Skeletal muscle satellite cell (primary cell): ENCODE results near the gene MPDU1.
A peak's percentile ranks its signal among the peaks of the same experiment; 100 is the strongest.

Experiments
- H3K27me3 ChIP-seq: 2 replicates; pipeline ENCODE4 v1.7.0; 2013; ENCODE audit warnings: low read length; ENCODE audit not compliant: control insufficient read depth, insufficient read depth
- H3K36me3 ChIP-seq: 2 replicates; pipeline ENCODE4 v1.7.0; 2013; ENCODE audit warnings: mild to moderate bottlenecking, control low read depth, low read length; ENCODE audit not compliant: insufficient read depth
- H3K4me1 ChIP-seq: 2 replicates; pipeline ENCODE4 v1.7.0; 2013; ENCODE audit warnings: low read length; ENCODE audit not compliant: control insufficient read depth, insufficient read depth
- H3K4me2 ChIP-seq: 2 replicates; pipeline ENCODE4 v1.7.0; 2013; ENCODE audit warnings: mild to moderate bottlenecking, low read length
- H3K4me3 ChIP-seq: 2 replicates; pipeline ENCODE4 v1.7.0; 2013; ENCODE audit warnings: low read length
- H3K9ac ChIP-seq: 2 replicates; pipeline ENCODE4 v1.7.0; 2013; ENCODE audit warnings: mild to moderate bottlenecking, low read depth, low read length, moderate library complexity
- H3K9me3 ChIP-seq: replicated peaks from 2 replicates; pipeline ENCODE4 v1.7.0; 2013; ENCODE audit warnings: mild to moderate bottlenecking, control low read depth, low read length

Gene MPDU1

GRCh38 chr17:7553356-7553755 is 30.3 kb upstream of the MPDU1 start:
- Histone ChIP-seq H3K36me3 (no peaks in the 10 kb centered on the region), H3K27me3 (no peaks in the 10 kb centered on the region), H3K4me3 (no peak overlapping the region), H3K9me3 (no peaks in the 10 kb centered on the region), H3K9ac (no peak overlapping the region), H3K4me2 (no peak overlapping the region), H3K4me1 (peaks cover 22% of the 10 kb centered on the region)

GRCh38 chr17:7555320-7555948 is 28.2 kb upstream of the MPDU1 start:
- Histone ChIP-seq H3K27me3 (no peaks in the 10 kb centered on the region), H3K4me2 (no peak overlapping the region), H3K4me1 (peaks cover 20% of the 10 kb centered on the region)

DNA sequence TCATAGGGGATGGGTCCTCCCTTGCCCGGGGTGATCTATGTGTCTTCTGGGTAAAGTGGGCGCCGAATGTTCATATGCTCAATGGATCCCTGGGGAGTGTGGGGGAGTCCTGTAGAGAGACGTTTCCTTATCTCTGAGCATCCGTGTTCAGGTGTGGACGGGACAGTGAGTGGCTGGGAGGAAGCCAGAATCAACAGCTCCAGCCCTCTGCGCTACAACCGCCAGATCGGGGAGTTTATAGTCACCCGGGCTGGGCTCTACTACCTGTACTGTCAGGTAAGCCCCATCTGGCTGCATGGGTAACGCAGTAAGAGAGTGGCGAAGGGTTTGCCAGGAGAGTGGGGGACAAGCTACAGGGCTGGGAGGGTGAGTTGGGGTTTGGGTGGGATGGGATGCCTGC is 27.0 kb upstream of the MPDU1 start:
- Histone ChIP-seq H3K4me1 (peaks cover 25% of the 10 kb centered on the region), H3K36me3 (no peaks in the 10 kb centered on the region), H3K9me3 (no peaks in the 10 kb centered on the region), H3K4me3 (no peak overlapping the region), H3K4me2 (no peak overlapping the region), H3K9ac (no peak overlapping the region), H3K27me3 (no peaks in the 10 kb centered on the region)

More at GRCh38 chr17:7555320-7555948, 28.2 kb upstream of the MPDU1 start:
- Histone ChIP-seq H3K9me3 (no peaks in the 10 kb centered on the region), H3K36me3 (no peaks in the 10 kb centered on the region), H3K9ac (no peak overlapping the region), H3K4me3 (no peak overlapping the region)

GRCh38 chr17:7557147-7557764 is 26.4 kb upstream of the MPDU1 start:
- H3K4me2 ChIP-seq: no peak overlapping the region
- H3K4me1 ChIP-seq: peaks cover 25% of the 10 kb centered on the region
- H3K36me3 ChIP-seq: no peaks in the 10 kb centered on the region
- no peak overlapping the region for H3K9ac ChIP-seq
- no peaks in the 10 kb centered on the region for H3K9me3 ChIP-seq
- no peaks in the 10 kb centered on the region for H3K27me3 ChIP-seq
- H3K4me3 ChIP-seq: no peak overlapping the region

- Histone ChIP-seq H3K9me3 (no peaks in the 10 kb centered on the region), H3K4me1 (peaks cover 30% of the 10 kb centered on the region), H3K4me3 (peak overlapping the region; percentile 39), H3K36me3 (no peaks in the 10 kb centered on the region), H3K9ac (peak overlapping the region; percentile 73), H3K4me2 (peak overlapping the region; percentile 72), H3K27me3 (no peaks in the 10 kb centered on the region)
Observed at GRCh38 chr17:7557775-7558543, 25.7 kb upstream of the MPDU1 start.

DNA sequence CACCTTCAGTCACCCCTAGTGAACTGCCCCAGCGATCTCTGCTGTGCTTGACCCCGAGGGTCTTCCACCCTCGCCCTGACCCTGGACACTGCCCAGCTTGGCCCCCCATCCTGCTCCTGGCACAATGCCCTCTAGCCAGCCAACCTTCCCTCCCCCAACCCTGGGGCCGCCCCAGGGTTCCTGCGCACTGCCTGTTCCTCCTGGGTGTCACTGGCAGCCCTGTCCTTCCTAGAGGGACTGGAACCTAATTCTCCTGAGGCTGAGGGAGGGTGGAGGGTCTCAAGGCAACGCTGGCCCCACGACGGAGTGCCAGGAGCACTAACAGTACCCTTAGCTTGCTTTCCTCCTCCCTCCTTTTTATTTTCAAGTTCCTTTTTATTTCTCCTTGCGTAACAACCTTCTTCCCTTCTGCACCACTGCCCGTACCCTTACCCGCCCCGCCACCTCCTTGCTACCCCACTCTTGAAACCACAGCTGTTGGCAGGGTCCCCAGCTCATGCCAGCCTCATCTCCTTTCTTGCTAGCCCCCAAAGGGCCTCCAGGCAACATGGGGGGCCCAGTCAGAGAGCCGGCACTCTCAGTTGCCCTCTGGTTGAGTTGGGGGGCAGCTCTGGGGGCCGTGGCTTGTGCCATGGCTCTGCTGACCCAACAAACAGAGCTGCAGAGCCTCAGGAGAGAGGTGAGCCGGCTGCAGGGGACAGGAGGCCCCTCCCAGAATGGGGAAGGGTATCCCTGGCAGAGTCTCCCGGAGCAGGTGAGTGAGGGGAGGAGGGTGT is 24.9 kb upstream of the MPDU1 start, which contains the start of gene TNFSF13:
TNFSF13 (plus strand) TSS at position 207 of the 776 bp plus-strand sequence; CDS start at position 497, 290 bp downstream.
- Histone ChIP-seq H3K9me3 (no peaks in the 10 kb centered on the region), H3K27me3 (no peaks in the 10 kb centered on the region), H3K4me3 (peak within 1 kb of the TSS; percentile 39), H3K4me2 (peak within 1 kb of the TSS; percentile 72), H3K36me3 (peaks cover under 1% of the 10 kb centered on the region), H3K4me1 (peaks cover 33% of the 10 kb centered on the region), H3K9ac (peak within 1 kb of the TSS; percentile 73)

- no peaks in the 10 kb centered on the region for H3K9me3 ChIP-seq
- H3K36me3 ChIP-seq: peaks cover 8% of the 10 kb centered on the region
- no peak overlapping the region for H3K9ac ChIP-seq
- H3K4me1 ChIP-seq: peaks cover 35% of the 10 kb centered on the region
- H3K4me2 ChIP-seq: peak overlapping the region; percentile 99
- no peaks in the 10 kb centered on the region for H3K27me3 ChIP-seq
- H3K4me3 ChIP-seq: no peak overlapping the region
Observed at GRCh38 chr17:7559320-7560171, 24.1 kb upstream of the MPDU1 start.

DNA sequence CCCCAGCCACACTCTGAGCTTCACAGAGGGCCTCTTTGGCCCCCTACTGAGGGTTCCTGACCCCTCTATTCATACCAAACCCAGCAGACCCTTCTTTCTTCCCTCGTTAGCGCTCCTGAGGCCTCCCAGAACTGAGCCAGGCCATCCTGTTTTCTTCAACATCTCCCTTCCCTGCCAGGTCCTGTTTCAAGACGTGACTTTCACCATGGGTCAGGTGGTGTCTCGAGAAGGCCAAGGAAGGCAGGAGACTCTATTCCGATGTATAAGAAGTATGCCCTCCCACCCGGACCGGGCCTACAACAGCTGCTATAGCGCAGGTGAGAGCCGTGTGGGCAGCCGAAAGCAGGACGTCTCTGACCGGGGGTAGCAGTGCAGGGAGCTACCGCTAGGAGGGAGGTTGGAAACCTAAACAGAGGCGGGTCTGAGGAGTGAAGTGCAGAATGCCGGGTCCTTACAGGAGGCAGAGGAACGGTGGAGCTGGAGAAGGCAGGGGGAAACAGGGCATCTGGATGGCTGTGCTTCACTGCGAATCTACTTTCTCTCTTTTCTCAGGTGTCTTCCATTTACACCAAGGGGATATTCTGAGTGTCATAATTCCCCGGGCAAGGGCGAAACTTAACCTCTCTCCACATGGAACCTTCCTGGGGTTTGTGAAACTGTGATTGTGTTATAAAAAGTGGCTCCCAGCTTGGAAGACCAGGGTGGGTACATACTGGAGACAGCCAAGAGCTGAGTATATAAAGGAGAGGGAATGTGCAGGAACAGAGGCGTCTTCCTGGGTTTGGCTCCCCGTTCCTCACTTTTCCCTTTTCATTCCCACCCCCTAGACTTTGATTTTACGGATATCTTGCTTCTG is 23.3 kb upstream of the MPDU1 start:
- Histone ChIP-seq H3K9me3 (no peaks in the 10 kb centered on the region), H3K36me3 (peaks cover 17% of the 10 kb centered on the region), H3K4me3 (peak overlapping the region; percentile 85), H3K4me2 (peak overlapping the region; percentile 99), H3K4me1 (peaks cover 35% of the 10 kb centered on the region), H3K9ac (peak overlapping the region; percentile 93), H3K27me3 (no peaks in the 10 kb centered on the region)

DNA sequence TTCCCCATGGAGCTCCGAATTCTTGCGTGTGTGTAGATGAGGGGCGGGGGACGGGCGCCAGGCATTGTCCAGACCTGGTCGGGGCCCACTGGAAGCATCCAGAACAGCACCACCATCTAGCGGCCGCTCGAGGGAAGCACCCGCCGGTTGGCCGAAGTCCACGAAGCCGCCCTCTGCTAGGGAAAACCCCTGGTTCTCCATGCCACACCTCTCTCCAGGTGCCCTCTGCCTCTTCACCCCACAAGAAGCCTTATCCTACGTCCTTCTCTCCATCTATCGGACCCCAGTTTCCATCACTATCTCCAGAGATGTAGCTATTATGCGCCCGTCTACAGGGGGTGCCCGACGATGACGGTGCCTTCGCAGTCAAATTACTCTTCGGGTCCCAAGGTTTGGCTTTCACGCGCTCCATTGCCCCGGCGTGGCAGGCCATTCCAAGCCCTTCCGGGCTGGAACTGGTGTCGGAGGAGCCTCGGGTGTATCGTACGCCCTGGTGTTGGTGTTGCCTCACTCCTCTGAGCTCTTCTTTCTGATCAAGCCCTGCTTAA is 22.6 kb upstream of the MPDU1 start:
- no peaks in the 10 kb centered on the region for H3K9me3 ChIP-seq
- peaks cover 35% of the 10 kb centered on the region for H3K4me1 ChIP-seq
- H3K9ac ChIP-seq: peak overlapping the region; percentile 93
- H3K4me3 ChIP-seq: peak overlapping the region; percentile 85
- peak overlapping the region; percentile 99 for H3K4me2 ChIP-seq
- no peaks in the 10 kb centered on the region for H3K27me3 ChIP-seq
- H3K36me3 ChIP-seq: peaks cover 22% of the 10 kb centered on the region
